Activated T-cell treated with anti-CD3 and anti-CD28 coated beads, Interleukin-2, amount 50 U/mL, for 48 hours (primary cell): ENCODE data around the gene HDAC3.

Experiments used
- DNase-seq, 2 experiments: peaks; one replicate each; pipeline ENCODE4 v3.0.0-alpha.2; 2020

Gene HDAC3

GRCh38 chr5:141598391-141599345 lies 38.0 kb downstream of the HDAC3 start:
- no peak for DNase-seq

- DNase-seq: no peak
These were observed 38.8 kb downstream of the HDAC3 start for GRCh38 chr5:141597814-141598213.

GRCh38 chr5:141597394-141597793 lies 39.3 kb downstream of the HDAC3 start:
- no peak for DNase-seq

GRCh38 chr5:141596867-141597266 lies 39.8 kb downstream of the HDAC3 start:
- DNase-seq: no peak

GRCh38 chr5:141590127-141590526 lies 46.5 kb downstream of the HDAC3 start:
- no peak for DNase-seq

- no peak for DNase-seq
These were observed 50.4 kb downstream of the HDAC3 start for GRCh38 chr5:141586246-141586645.

GRCh38 chr5:141585594-141585993 lies 51.1 kb downstream of the HDAC3 start:
- no peak for DNase-seq

GRCh38 chr5:141574122-141574510 lies 62.5 kb downstream of the HDAC3 start:
- DNase-seq: no peak

GRCh38 chr5:141573489-141574121 lies 63.0 kb downstream of the HDAC3 start:
- no peak for DNase-seq
